Ovary (tissue), 10 donors: ENCODE data around the gene CHM. TPM values are rescaled to one million over a fixed set of nuclear protein-coding genes. Genes with fewer than 3 reads are reported as not detected.

ENCODE experiments used
- DNase-seq, 5 donors: peaks; one replicate each; pipeline ENCODE4 v3.0.0-alpha.2; 2019 to 2020
- H3K27ac ChIP-seq, 2 donors: fragments of 200-600 bp; one replicate each; pipeline versions ENCODE4 v1.5.1 to v1.8.0; 2019 to 2022
- H3K27me3 ChIP-seq: fragments of 200-600 bp; one replicate; pipeline ENCODE4 v1.8.0; 2022
- H3K36me3 ChIP-seq: fragments of 200-600 bp; sonication (generic); one replicate; pipeline ENCODE4 v1.5.1; 2019
- H3K4me1 ChIP-seq: one replicate; pipeline ENCODE4 v1.8.1; 2013; ENCODE audit warnings: mild to moderate bottlenecking, moderate library complexity; ENCODE audit not compliant: insufficient read depth
- H3K4me3 ChIP-seq: fragments of 200-600 bp; sonication (generic); one replicate; pipeline ENCODE4 v1.5.1; 2017
- H3K9me3 ChIP-seq, 2 donors: fragments of 200-600 bp in 1 of 2; sonication (generic) in 1 of 2; one replicate each; pipeline versions ENCODE4 v1.5.1 to v1.8.1; 2013 to 2019; ENCODE audit warnings: mild to moderate bottlenecking in 1 of 2, moderate library complexity in 1 of 2
- EP300 ChIP-seq: sonication (generic); formaldehyde crosslinking; IDR thresholded peaks from one replicate; pipeline ENCODE4 v1.6.1; 2017; ENCODE audit warnings: antibody characterized with exemption
- POLR2A ChIP-seq: fragments of 450-650 bp; IDR thresholded peaks from one replicate; pipeline ENCODE4 v1.6.1; 2017; ENCODE audit warnings: antibody characterized with exemption, mild to moderate bottlenecking, moderate library complexity
- WGBS, 3 donors: extraction: QIAGEN DNeasy Blood & Tissue Kit in 1 of 3; methylation state at CpG; one replicate each; pipeline versions ENCODE4 v1.1.5 to v1.1.7; 2013 to 2017; 5-methylcytosine and 5-hydroxymethylcytosine counted together
- intact Hi-C, 4 donors: fragments of 100-400 bp; cut with DNase I; formaldehyde crosslinking; loops; one replicate each; pipeline versions ENCODE4 v1.11.0 to v1.15.1; 2022 to 2023
- long read RNA-seq, 3 donors: library from polyadenylated mRNA in 2 of 3; unstranded in 2 of 3; transcript quantifications; one replicate each; pipeline ENCODE4 v2.0.0 and lab custom pipeline, GENCODE V29; 2021 to 2026
- polyA plus RNA-seq, 2 donors: library from polyadenylated mRNA; stranded (reverse); fragments of 200-250 nt in 1 of 2; fragments of 350-450 nt in 1 of 2; fragmentation: Illumina TruSeq in 1 of 2; extraction: RNeasy Lipid Tissue Mini Kit (QIAGEN cat#74804) in 1 of 2; gene quantifications; one replicate each; pipeline ENCODE4 v1.2.3, GENCODE V29; 2013 to 2014
- total RNA-seq, 7 donors: library from RNA; depleted of rRNA in 2 of 7; stranded (reverse); fragments of >200 nt in 2 of 7; fragmentation: NEBNext Ultra II Directional in 3 of 7; extraction: Animal tissue kit (Norgen Biotek cat#: 25700) in 3 of 7; gene quantifications; one replicate each; pipeline versions ENCODE4 v1.1.0 to v1.2.4, GENCODE V29; 2016 to 2023
- TF ChIP-seq, protein P1 (sequence below), 3 donors: fragments of 450-650 bp in 2 of 3; fragments of 200-600 bp in 1 of 3; IDR thresholded peaks; one replicate each; pipeline versions ENCODE4 v1.5.1 to v1.8.0; 2016 to 2022; ENCODE audit warnings: antibody characterized with exemption in 3 of 3, mild to moderate bottlenecking in 1 of 3
- donor health status: DM: no; HTN: no; CAD: no; lungs with moderate emphysema.
- donor health status: DM: no; HTN: no; CAD: no.
- donor health status: Bipolar disorder and iron deficiency.
- donor health status: DM: yes; HTN: yes; CAD: no.
- donor health status: DM: no; HTN: no; CAD: no.
- donor health status: DM: yes; HTN: yes; CAD: no.

Gene CHM, protein sequence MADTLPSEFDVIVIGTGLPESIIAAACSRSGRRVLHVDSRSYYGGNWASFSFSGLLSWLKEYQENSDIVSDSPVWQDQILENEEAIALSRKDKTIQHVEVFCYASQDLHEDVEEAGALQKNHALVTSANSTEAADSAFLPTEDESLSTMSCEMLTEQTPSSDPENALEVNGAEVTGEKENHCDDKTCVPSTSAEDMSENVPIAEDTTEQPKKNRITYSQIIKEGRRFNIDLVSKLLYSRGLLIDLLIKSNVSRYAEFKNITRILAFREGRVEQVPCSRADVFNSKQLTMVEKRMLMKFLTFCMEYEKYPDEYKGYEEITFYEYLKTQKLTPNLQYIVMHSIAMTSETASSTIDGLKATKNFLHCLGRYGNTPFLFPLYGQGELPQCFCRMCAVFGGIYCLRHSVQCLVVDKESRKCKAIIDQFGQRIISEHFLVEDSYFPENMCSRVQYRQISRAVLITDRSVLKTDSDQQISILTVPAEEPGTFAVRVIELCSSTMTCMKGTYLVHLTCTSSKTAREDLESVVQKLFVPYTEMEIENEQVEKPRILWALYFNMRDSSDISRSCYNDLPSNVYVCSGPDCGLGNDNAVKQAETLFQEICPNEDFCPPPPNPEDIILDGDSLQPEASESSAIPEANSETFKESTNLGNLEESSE
- total RNA-seq (10 to 100 TPM; 12.7 to 23.9 (median 18.3) TPM), polyA plus RNA-seq (1 to 10 TPM; 9.5 to 9.7 TPM)
- long read RNA-seq, donor 1, partial matches to known transcripts, result 0 of 5 reads
- long read RNA-seq, donor 1, other reads (novel, unspliced or antisense), result 1 of 5 reads
- long read RNA-seq, donor 2, full-length matches to known transcripts, result 3 of 3 reads
- long read RNA-seq, donor 2, partial matches to known transcripts, result 0 of 3 reads
- long read RNA-seq, donor 2, other reads (novel, unspliced or antisense), result 0 of 3 reads
- long read RNA-seq, donor 3, full-length matches to known transcripts, result 3 of 8 reads
- long read RNA-seq, donor 3, partial matches to known transcripts, result 1 of 8 reads
- long read RNA-seq, donor 3, other reads (novel, unspliced or antisense), result 4 of 8 reads

DNA sequence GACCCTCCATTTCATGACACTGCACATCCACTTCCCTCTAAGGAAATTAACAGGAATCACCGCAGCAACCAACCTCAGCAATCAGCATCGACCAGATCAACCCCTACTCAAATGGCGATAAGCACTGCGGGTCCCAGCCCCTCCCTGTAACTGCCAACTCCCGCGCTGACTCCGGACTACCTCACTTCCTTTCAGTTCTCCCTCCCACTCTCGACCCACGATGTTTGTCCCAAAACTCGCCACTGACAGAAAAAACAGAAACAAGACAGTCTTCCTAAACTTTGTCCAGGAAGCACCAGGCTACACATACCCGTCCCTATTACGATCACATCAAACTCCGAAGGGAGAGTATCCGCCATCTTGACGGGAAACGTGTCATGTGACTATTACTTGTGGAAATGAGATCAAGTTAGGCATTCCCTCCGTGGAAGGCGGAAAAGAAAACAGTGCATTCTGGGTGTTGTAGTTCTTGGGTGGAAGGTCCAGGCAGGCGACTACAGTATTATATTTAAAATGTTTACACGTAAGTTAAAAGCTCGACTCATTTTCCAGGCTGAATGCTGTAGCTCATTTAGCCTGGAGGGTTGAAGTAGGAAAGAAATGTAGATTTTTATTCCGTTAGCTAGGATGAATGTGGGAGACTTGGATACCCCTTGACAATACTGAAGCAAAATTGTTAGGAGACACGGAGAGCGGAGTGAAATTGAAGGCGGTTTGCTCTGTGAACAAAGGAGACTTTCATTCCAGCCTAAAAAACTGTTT lies at the start of gene CHM:
Gene CHM (minus strand): TSS at position 385 of the 762 bp plus-strand sequence. CDS start 26 bp downstream, at position 359.
- whole genome bisulfite sequencing, 3 donors, result 16 to 23% (median 22%) methylated on average over 25 of the region's 25 CpGs
- Histone ChIP-seq H3K4me1 (no peaks in the 10 kb centered on the region), H3K36me3 (no peaks in the 10 kb centered on the region), H3K27me3 (no peaks in the 10 kb centered on the region), H3K27ac (peak within 1 kb of the TSS; percentile 39 to 70), H3K9me3 (no peaks in the 10 kb centered on the region), H3K4me3 (peak within 1 kb of the TSS; percentile 40)
- TF ChIP-seq, protein P1, sequence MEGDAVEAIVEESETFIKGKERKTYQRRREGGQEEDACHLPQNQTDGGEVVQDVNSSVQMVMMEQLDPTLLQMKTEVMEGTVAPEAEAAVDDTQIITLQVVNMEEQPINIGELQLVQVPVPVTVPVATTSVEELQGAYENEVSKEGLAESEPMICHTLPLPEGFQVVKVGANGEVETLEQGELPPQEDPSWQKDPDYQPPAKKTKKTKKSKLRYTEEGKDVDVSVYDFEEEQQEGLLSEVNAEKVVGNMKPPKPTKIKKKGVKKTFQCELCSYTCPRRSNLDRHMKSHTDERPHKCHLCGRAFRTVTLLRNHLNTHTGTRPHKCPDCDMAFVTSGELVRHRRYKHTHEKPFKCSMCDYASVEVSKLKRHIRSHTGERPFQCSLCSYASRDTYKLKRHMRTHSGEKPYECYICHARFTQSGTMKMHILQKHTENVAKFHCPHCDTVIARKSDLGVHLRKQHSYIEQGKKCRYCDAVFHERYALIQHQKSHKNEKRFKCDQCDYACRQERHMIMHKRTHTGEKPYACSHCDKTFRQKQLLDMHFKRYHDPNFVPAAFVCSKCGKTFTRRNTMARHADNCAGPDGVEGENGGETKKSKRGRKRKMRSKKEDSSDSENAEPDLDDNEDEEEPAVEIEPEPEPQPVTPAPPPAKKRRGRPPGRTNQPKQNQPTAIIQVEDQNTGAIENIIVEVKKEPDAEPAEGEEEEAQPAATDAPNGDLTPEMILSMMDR (IDR thresholded peaks at IDR 0.05), result no peak
- TF ChIP-seq POLR2A, result peak; percentile 33
- TF ChIP-seq EP300, result peak; percentile 17
- intact Hi-C loops, result no loop called here
- DNase-seq, result peak; percentile 45 to 68 (median 51)

DNA sequence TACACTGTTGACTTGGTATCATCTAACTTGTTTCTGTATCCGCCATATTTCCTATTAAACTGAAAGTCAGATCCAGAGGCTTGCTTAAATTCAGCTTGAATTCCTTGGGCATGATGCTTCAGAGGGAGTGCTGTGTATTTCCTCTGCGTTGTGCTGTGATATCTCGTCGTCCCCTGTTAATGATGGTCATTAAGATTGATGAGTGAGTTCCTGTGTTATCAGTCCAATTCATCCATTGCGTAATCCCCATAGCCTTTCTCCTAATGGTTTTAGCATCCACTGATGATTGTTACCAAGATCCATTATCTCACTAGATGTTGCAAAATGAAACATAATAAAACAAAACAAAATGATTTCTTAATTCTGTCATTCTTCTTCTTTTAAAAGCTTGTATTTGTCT lies 31.3 kb upstream of the CHM start:
- intact Hi-C loops, result no loop called here
- Histone ChIP-seq H3K4me3 (no peak overlapping the region), H3K4me1 (no peaks in the 10 kb centered on the region), H3K36me3 (no peaks in the 10 kb centered on the region), H3K9me3 (no peaks in the 10 kb centered on the region), H3K27me3 (no peaks in the 10 kb centered on the region), H3K27ac (no peak overlapping the region)
- TF ChIP-seq EP300, result no peak
- no peak for TF ChIP-seq POLR2A
- TF ChIP-seq, protein P1 (IDR thresholded peaks at IDR 0.05), result no peak
- no peak for DNase-seq
- 38 to 46% (median 43%) methylated on average over 5 of the region's 5 CpGs for WGBS, 3 donors

DNA sequence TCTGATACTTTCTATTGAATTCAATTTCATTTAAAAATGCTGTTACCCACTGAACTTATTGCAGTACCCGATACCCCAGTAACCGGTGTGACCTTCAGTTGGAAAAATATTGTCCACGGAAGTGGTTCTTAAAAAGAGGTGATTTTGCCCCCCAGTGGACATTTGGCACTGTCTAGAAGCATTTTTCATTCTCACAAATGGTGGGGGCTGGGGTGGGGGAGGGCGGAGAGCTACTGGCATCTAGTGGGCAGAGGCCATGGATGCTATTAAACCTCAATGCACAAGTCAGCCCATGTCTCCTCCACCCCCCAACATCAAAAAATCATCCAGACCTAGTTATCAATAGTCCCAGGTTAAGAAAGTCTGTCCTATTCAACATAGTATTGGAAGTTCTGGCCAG lies 19.6 kb upstream of the CHM start:
- Histone ChIP-seq H3K4me3 (no peak overlapping the region), H3K4me1 (no peaks in the 10 kb centered on the region), H3K36me3 (no peaks in the 10 kb centered on the region), H3K27ac (no peak overlapping the region), H3K9me3 (no peaks in the 10 kb centered on the region), H3K27me3 (no peaks in the 10 kb centered on the region)
- 59 to 64% (median 60%) methylated on average over 4 of the region's 4 CpGs for WGBS, 3 donors
- intact Hi-C loops, result no loop called here
- TF ChIP-seq, protein P1 (IDR thresholded peaks at IDR 0.05), result no peak
- TF ChIP-seq EP300, result no peak
- TF ChIP-seq POLR2A, result no peak
- DNase-seq, result no peak

DNA sequence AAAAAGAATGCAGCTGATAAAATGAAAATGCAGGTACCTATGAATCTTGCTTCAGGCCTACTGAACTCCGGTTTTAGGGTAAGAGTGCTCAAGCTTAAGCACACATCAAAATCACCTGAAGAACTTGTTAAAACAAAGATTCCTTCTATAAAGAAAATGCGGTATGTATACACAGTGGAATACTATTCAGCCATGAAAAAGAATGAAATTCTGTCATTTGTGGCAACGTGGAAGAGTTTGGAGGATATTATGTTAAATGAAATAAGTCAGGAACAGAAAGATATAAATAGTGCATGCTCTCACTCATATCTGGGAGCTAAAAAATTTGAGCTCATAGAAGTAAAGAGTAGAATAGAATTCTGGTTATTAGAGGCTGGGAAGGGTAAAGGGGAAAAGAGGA lies 14.0 kb upstream of the CHM start:
- 71 to 79% (median 77%) methylated on average over 3 of the region's 3 CpGs for WGBS, 3 donors
- TF ChIP-seq EP300, result no peak
- intact Hi-C loops, result no loop called here
- H3K27me3 ChIP-seq, result no peaks in the 10 kb centered on the region
- H3K27ac ChIP-seq, result no peak overlapping the region
- H3K36me3 ChIP-seq, result no peaks in the 10 kb centered on the region
- H3K9me3 ChIP-seq, result no peaks in the 10 kb centered on the region
- H3K4me3 ChIP-seq, result no peak overlapping the region
- DNase-seq, result no peak
- H3K4me1 ChIP-seq, result no peaks in the 10 kb centered on the region
